Neutrophil (primary cell): ENCODE data around the gene NSUN2.
A peak's percentile ranks its signal among the peaks of the same experiment; 100 is the strongest.

Experiments used
- H3K27ac ChIP-seq: fragments of 200-600 bp; sonication (generic); 2 replicates; pipeline ENCODE4 v1.5.1; 2016; ENCODE audit warnings: mild to moderate bottlenecking, moderate library complexity
- H3K27me3 ChIP-seq: fragments of 200-600 bp; sonication (generic); 2 replicates; pipeline ENCODE4 v1.6.0; 2016; ENCODE audit warnings: mild to moderate bottlenecking
- H3K36me3 ChIP-seq: fragments of 200-600 bp; sonication (generic); 2 replicates; pipeline ENCODE4 v1.5.1; 2017
- H3K4me1 ChIP-seq, 2 experiments: fragments of 200-600 bp in 1 of 2; sonication (generic) in 1 of 2; 1 replicate in 1 of 2; 2 replicates in 1 of 2; pipeline versions ENCODE4 v1.5.1 to v1.6.1; 2013 to 2016; ENCODE audit warnings: low read depth in 1 of 2, low read length in 1 of 2, mild to moderate bottlenecking in 1 of 2, moderate library complexity in 1 of 2; ENCODE audit not compliant: control insufficient read depth in 1 of 2, insufficient read depth in 1 of 2
- H3K4me3 ChIP-seq, 2 experiments: fragments of 200-600 bp in 1 of 2; sonication (generic) in 1 of 2; 1 replicate in 1 of 2; 2 replicates in 1 of 2; pipeline ENCODE4 v1.5.1; 2013 to 2016; ENCODE audit warnings: low read depth in 1 of 2, low read length in 1 of 2, mild to moderate bottlenecking in 1 of 2, moderate library complexity in 1 of 2
- H3K9me3 ChIP-seq: fragments of 200-600 bp; sonication (generic); 2 replicates; pipeline ENCODE4 v1.5.1; 2016
- TF ChIP-seq, protein P1 (sequence below): fragments of 200-600 bp; sonication (generic); IDR thresholded peaks from 2 replicates; pipeline ENCODE4 v1.5.1; 2016; ENCODE audit warnings: antibody characterized with exemption

NSUN2 gene

DNA sequence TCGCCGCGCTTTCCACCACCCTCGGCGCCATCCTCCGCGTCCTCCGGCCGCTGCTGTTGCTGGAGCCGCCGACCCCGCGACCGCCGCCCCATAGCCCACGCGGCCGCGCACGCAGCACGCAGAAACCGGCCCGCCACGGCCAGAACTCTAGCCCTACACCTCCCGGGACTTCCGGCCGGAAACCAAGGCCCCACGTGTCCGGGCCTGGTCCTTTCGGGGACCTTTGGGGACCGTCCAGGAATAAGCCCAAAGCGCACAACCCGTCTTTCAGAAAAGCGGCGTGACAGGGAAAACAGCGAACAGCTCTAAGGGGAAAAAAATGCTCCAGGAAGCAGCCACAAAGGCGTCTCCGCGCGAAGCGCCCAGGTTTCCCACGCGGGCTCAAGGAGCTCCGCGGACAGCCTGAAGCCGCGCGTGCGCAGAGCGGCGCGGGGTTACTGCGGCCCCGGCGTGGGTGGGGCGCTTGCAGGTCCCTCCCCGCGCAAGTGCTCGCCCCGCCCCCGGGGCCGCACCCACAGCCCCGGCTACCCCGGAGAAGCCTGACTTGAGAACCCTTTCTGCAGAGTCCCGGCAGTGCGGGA, at the start of gene NSUN2, which contains the start of gene SRD5A1:
Gene NSUN2, minus strand, starts transcription at position 157 of the 581 bp plus-strand sequence. Its CDS starts 65 bp downstream, at position 92.
Gene SRD5A1, plus strand, starts transcription at position 553 of the 581 bp plus-strand sequence. CDS start 137 bp downstream, outside the sequence.
- Histone ChIP-seq H3K4me1 (peaks cover 24 to 25% of the 10 kb centered on the region in 2 experiments), H3K4me3 (peak within 1 kb of the TSS; percentile 77 to 89), H3K27me3 (peaks cover 24% of the 10 kb centered on the region), H3K27ac (peak within 1 kb of the TSS; percentile 93), H3K9me3 (no peaks in the 10 kb centered on the region), H3K36me3 (peaks cover 18% of the 10 kb centered on the region)
- TF ChIP-seq, protein P1, sequence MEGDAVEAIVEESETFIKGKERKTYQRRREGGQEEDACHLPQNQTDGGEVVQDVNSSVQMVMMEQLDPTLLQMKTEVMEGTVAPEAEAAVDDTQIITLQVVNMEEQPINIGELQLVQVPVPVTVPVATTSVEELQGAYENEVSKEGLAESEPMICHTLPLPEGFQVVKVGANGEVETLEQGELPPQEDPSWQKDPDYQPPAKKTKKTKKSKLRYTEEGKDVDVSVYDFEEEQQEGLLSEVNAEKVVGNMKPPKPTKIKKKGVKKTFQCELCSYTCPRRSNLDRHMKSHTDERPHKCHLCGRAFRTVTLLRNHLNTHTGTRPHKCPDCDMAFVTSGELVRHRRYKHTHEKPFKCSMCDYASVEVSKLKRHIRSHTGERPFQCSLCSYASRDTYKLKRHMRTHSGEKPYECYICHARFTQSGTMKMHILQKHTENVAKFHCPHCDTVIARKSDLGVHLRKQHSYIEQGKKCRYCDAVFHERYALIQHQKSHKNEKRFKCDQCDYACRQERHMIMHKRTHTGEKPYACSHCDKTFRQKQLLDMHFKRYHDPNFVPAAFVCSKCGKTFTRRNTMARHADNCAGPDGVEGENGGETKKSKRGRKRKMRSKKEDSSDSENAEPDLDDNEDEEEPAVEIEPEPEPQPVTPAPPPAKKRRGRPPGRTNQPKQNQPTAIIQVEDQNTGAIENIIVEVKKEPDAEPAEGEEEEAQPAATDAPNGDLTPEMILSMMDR = no peak

DNA sequence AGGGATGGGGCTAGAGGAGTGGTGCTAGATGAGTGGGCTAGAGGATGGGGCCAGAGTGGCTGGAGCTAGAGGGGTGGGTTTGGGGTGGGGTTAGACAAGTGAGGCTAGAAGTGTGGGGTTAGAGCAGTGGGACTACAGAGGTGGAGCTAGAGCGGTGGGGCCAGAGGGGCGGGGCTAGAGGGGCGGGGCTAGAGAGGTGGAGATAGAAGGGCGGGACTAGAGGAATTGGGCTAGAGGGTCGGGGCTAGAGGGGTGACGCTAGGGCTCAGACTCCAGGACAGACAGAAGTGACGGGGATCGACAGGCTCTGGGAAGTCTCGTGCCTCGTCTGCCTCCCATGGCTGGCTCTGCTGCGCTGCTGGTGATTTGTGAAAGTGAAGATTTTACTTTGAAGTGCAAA, 49.4 kb upstream of the NSUN2 start:
- Histone ChIP-seq H3K36me3 (no peaks in the 10 kb centered on the region), H3K4me3 (no peak overlapping the region), H3K9me3 (no peaks in the 10 kb centered on the region), H3K27me3 (peaks cover 83% of the 10 kb centered on the region), H3K27ac (no peak overlapping the region), H3K4me1 (no peaks in the 10 kb centered on the region)
- TF ChIP-seq, protein P1 = no peak

- H3K4me3 ChIP-seq = no peak overlapping the region
- H3K27me3 ChIP-seq = peaks cover 77% of the 10 kb centered on the region
- no peak overlapping the region for H3K27ac ChIP-seq
- TF ChIP-seq, protein P1 = no peak
- no peaks in the 10 kb centered on the region for H3K4me1 ChIP-seq
- H3K36me3 ChIP-seq = no peaks in the 10 kb centered on the region
- no peaks in the 10 kb centered on the region for H3K9me3 ChIP-seq
Measured at GRCh38 chr5:6681682-6682081, 48.8 kb upstream of the NSUN2 start.

GRCh38 chr5:6680922-6681321, 48.1 kb upstream of the NSUN2 start:
- Histone ChIP-seq H3K4me1 (no peaks in the 10 kb centered on the region), H3K27me3 (peaks cover 70% of the 10 kb centered on the region), H3K27ac (no peak overlapping the region), H3K9me3 (no peaks in the 10 kb centered on the region), H3K36me3 (no peaks in the 10 kb centered on the region), H3K4me3 (no peak overlapping the region)
- TF ChIP-seq, protein P1 = no peak

DNA sequence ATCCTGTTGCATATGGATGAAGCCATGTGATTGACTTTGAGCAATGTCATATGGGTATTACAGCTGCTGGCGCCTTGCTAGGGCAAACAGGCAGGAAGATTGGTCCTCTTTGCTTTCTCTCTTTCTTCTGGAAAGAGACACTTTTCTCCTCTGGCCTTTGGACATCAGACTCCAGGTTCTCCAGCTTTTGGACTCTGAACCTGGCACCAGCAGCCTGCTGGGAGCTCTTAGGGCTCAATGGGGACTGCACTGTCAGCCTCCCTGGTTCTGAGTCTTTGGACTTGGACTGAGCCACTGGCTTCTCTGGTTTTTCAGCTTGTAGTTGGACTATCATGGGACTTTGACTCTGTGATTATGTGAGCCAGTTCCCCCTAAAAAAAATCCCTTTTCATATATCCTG, 45.5 kb upstream of the NSUN2 start:
- Histone ChIP-seq H3K27me3 (peaks cover 46% of the 10 kb centered on the region), H3K4me1 (no peaks in the 10 kb centered on the region), H3K27ac (no peak overlapping the region), H3K36me3 (no peaks in the 10 kb centered on the region), H3K4me3 (no peak overlapping the region), H3K9me3 (no peaks in the 10 kb centered on the region)
- TF ChIP-seq, protein P1 = no peak
